Measurements from ENCODE around the gene TLX2. TPM values are rescaled to one million over a fixed set of nuclear protein-coding genes. Genes with fewer than 3 reads are reported as not detected.

Gene TLX2
- total and polyA plus RNA-seq, 2 of the 13 experiments (the other 11 are each of a cell fraction or from before 2014, with no cell fraction given) = 0.05 to 0.20 TPM

GRCh38 chr2:74472086-74472944 is 41.9 kb upstream of the TLX2 start, which contains the start of gene MRPL53 (continued):
- peak; percentile 94 for TF ChIP-seq ARHGAP35 (CRISPR knock-in tag; IDR thresholded peaks at IDR 0.05; ENCODE audit: borderline replicate concordance)
- no peak; the same call in 1 of the 2 replicates for TF ChIP-seq ZNF557 (CRISPR knock-in tag; IDR thresholded peaks at IDR 0.05)
- peak; percentile 98 for TF ChIP-seq HDAC1 (CRISPR knock-in tag; IDR thresholded peaks at IDR 0.05)
- TF ChIP-seq TCF7 (IDR thresholded peaks at IDR 0.05; ENCODE audit: low read depth) = no peak
- no peak for TF ChIP-seq ZNF382 (CRISPR knock-in tag; IDR thresholded peaks at IDR 0.05; ENCODE audit: borderline replicate concordance)
- peak; percentile 89 for TF ChIP-seq MXD1 (CRISPR knock-in tag; IDR thresholded peaks at IDR 0.05)
- TF ChIP-seq SP2 (CRISPR knock-in tag; IDR thresholded peaks at IDR 0.05) = peak; percentile 81
- peak; percentile 97 for TF ChIP-seq THAP8 (CRISPR knock-in tag; IDR thresholded peaks at IDR 0.05; ENCODE audit: borderline replicate concordance)
- 0 out of 2 replicates have a peak, but pooled peaks have one; percentile 34 for TF ChIP-seq ZNF674 (CRISPR knock-in tag; IDR thresholded peaks at IDR 0.05; ENCODE audit: low read depth)
- TF ChIP-seq ELF4 (CRISPR knock-in tag; IDR thresholded peaks at IDR 0.05; ENCODE audit: borderline replicate concordance) = peak; percentile 93; the same call in 1 of the 2 replicates
- peak; percentile 96 for TF ChIP-seq ZSCAN29 (CRISPR knock-in tag; conservative IDR thresholded peaks at IDR 0.05)
- TF ChIP-seq HMGXB4 (CRISPR knock-in tag; IDR thresholded peaks at IDR 0.05; ENCODE audit: borderline replicate concordance in 1 of 2, low read depth in 1 of 2) = peak; percentile 89 to 96; a peak in 3 of 4 replicates
- TF ChIP-seq ZNF329 (CRISPR knock-in tag; IDR thresholded peaks at IDR 0.05; ENCODE audit: low read depth) = peak; percentile 82
- TF ChIP-seq ZBTB33 (CRISPR knock-in tag; IDR thresholded peaks at IDR 0.05) = no peak
- TF ChIP-seq MTA3 (CRISPR knock-in tag; IDR thresholded peaks at IDR 0.05) = no peak
- peak; percentile 73; the same call in 1 of the 2 replicates for TF ChIP-seq ZNF564 (CRISPR knock-in tag; IDR thresholded peaks at IDR 0.05)
- peak; percentile 98; the same call in 1 of the 2 replicates for TF ChIP-seq NRL (CRISPR knock-in tag; IDR thresholded peaks at IDR 0.05; ENCODE audit: borderline replicate concordance)
- TF ChIP-seq DDIT3 (CRISPR knock-in tag; IDR thresholded peaks at IDR 0.05) = no peak
- TF ChIP-seq GTF2F1 (IDR thresholded peaks at IDR 0.05; ENCODE audit: low read length) = no peak
- TF ChIP-seq RFX3 (CRISPR knock-in tag; IDR thresholded peaks at IDR 0.05) = peak; percentile 57
- TF ChIP-seq FOXC1 (CRISPR knock-in tag; IDR thresholded peaks at IDR 0.05; ENCODE audit: borderline replicate concordance) = peak; percentile 96; the same call in 1 of the 2 replicates
- peak; percentile 87; the same call in 1 of the 2 replicates for TF ChIP-seq ZFP82 (CRISPR knock-in tag; IDR thresholded peaks at IDR 0.05; ENCODE audit: borderline replicate concordance)
- TF ChIP-seq CEBPB (IDR thresholded peaks at IDR 0.05; ENCODE audit: borderline replicate concordance, low read depth, low read length) = no peak
- TF ChIP-seq ETV5 (CRISPR knock-in tag; IDR thresholded peaks at IDR 0.05; ENCODE audit: borderline replicate concordance) = peak; percentile 98

Measured in HepG2 (cell line).